Transverse colon (tissue), 4 donors: ENCODE results near the gene FKBP10. TPM values are rescaled to one million over a fixed set of nuclear protein-coding genes. Genes with fewer than 3 reads are reported as not detected.

Experiments used
- DNase-seq: peaks from one replicate; pipeline ENCODE4 v3.0.0-alpha.2; 2019
- H3K27ac ChIP-seq, 4 donors: fragments of 200-600 bp; sonication (generic); 2 replicates each; pipeline ENCODE4 v1.5.1; 2016 to 2018; ENCODE audit warnings: inconsistent platforms in 4 of 4
- H3K27me3 ChIP-seq: fragments of 200-600 bp; sonication (generic); 2 replicates; pipeline ENCODE4 v1.5.1; 2017; ENCODE audit warnings: inconsistent platforms
- H3K36me3 ChIP-seq, 4 donors: fragments of 200-600 bp; sonication (generic); 2 replicates each; pipeline ENCODE4 v1.5.1; 2017 to 2019; ENCODE audit warnings: inconsistent platforms in 4 of 4
- H3K4me1 ChIP-seq, 4 donors: fragments of 200-600 bp; sonication (generic); 2 replicates each; pipeline ENCODE4 v1.5.1; 2017 to 2020; ENCODE audit warnings: inconsistent platforms in 4 of 4
- H3K4me3 ChIP-seq, 4 donors: fragments of 200-600 bp; sonication (generic); 1 replicate in 1 of 4; 2 replicates in 3 of 4; pipeline versions ENCODE4 v1.5.1 to v1.6.1; 2017 to 2019; ENCODE audit warnings: inconsistent platforms in 4 of 4
- H3K9me3 ChIP-seq, 2 donors: fragments of 200-600 bp; sonication (generic); 2 replicates each; pipeline ENCODE4 v1.5.1; 2017 to 2019; ENCODE audit warnings: inconsistent platforms in 2 of 2
- EP300 ChIP-seq: sonication (generic); formaldehyde crosslinking; IDR thresholded peaks from one replicate; pipeline ENCODE4 v1.6.1; 2017; ENCODE audit warnings: antibody characterized with exemption, low read depth
- POLR2A ChIP-seq: fragments of 450-650 bp; IDR thresholded peaks from one replicate; pipeline ENCODE4 v1.6.1; 2016; ENCODE audit warnings: antibody characterized with exemption, mild to moderate bottlenecking, moderate library complexity
- POLR2AphosphoS5 ChIP-seq, 3 donors: sonication (generic); formaldehyde crosslinking; IDR thresholded peaks; one replicate each; pipeline ENCODE4 v1.6.1; 2016; ENCODE audit warnings: antibody characterized with exemption in 3 of 3
- WGBS, 2 donors: methylation state at CpG; one replicate each; pipeline ENCODE4 v1.1.5; 2018; ENCODE audit warnings: low coverage in 1 of 2; 5-methylcytosine and 5-hydroxymethylcytosine counted together
- in situ Hi-C, 4 donors: fragments of 200-750 bp; cut with MboI; loops; one replicate each; pipeline versions ENCODE4 v1.15.0 to v1.15.1; 2017; ENCODE audit warnings: low sequenced_read_pairs in 3 of 4, low pct_ligation_motif_present in 1 of 4, low pct_unique_long_range_greater_than_20kb in 1 of 4
- intact Hi-C: fragments of 100-400 bp; cut with DNase I; formaldehyde crosslinking; loops from one replicate; pipeline ENCODE4 v1.15.1; 2023; ENCODE audit warnings: low total_unique reads
- total RNA-seq, 4 donors: library from RNA; depleted of rRNA; stranded (reverse); fragments of >200 nt; gene quantifications; one replicate each; pipeline ENCODE4 v1.1.0, GENCODE V29; 2016
- TF ChIP-seq, protein P1 (sequence below), 5 experiments: fragments of 200-600 bp in 3 of 5; fragments of 450-650 bp in 2 of 5; sonication (generic) in 3 of 5; IDR thresholded peaks; 1 replicate in 2 of 5; 2 replicates in 3 of 5; pipeline ENCODE4 v1.5.1; 2016 to 2017; ENCODE audit warnings: antibody characterized with exemption in 5 of 5, inconsistent platforms in 3 of 5, mild to moderate bottlenecking in 2 of 5, moderate library complexity in 1 of 5

FKBP10 gene
- total RNA-seq, 4 donors from 2014 or later = 7.1 to 61.1 (median 12.6) TPM

GRCh38 chr17:41835214-41835799 is 22.5 kb downstream of the FKBP10 start:
- Histone ChIP-seq H3K27me3 (no peaks in the 10 kb centered on the region), H3K27ac (peak overlapping the region; percentile 59 to 87 (median 76)), H3K36me3 (peaks cover 0 to 6% (median 0%) of the 10 kb centered on the region in 4 donors), H3K4me3 (peak overlapping the region; percentile 65 to 83 (median 76)), H3K9me3 (no peaks in the 10 kb centered on the region), H3K4me1 (peaks cover 0 to 12% (median 10%) of the 10 kb centered on the region in 4 donors)
- TF ChIP-seq POLR2AphosphoS5 (IDR thresholded peaks at IDR 0.05) (no peak), EP300 (no peak), POLR2A (no peak)
- TF ChIP-seq, protein P1, sequence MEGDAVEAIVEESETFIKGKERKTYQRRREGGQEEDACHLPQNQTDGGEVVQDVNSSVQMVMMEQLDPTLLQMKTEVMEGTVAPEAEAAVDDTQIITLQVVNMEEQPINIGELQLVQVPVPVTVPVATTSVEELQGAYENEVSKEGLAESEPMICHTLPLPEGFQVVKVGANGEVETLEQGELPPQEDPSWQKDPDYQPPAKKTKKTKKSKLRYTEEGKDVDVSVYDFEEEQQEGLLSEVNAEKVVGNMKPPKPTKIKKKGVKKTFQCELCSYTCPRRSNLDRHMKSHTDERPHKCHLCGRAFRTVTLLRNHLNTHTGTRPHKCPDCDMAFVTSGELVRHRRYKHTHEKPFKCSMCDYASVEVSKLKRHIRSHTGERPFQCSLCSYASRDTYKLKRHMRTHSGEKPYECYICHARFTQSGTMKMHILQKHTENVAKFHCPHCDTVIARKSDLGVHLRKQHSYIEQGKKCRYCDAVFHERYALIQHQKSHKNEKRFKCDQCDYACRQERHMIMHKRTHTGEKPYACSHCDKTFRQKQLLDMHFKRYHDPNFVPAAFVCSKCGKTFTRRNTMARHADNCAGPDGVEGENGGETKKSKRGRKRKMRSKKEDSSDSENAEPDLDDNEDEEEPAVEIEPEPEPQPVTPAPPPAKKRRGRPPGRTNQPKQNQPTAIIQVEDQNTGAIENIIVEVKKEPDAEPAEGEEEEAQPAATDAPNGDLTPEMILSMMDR (IDR thresholded peaks at IDR 0.05) = no peak
- in situ Hi-C loops (no loop called here), intact Hi-C loops (no loop called here)
- 15% methylated on average over 13 of the region's 13 CpGs; no CpG with 5 or more reads in 1 of the 2 donors for WGBS, 2 donors
- no peak for DNase-seq

DNA sequence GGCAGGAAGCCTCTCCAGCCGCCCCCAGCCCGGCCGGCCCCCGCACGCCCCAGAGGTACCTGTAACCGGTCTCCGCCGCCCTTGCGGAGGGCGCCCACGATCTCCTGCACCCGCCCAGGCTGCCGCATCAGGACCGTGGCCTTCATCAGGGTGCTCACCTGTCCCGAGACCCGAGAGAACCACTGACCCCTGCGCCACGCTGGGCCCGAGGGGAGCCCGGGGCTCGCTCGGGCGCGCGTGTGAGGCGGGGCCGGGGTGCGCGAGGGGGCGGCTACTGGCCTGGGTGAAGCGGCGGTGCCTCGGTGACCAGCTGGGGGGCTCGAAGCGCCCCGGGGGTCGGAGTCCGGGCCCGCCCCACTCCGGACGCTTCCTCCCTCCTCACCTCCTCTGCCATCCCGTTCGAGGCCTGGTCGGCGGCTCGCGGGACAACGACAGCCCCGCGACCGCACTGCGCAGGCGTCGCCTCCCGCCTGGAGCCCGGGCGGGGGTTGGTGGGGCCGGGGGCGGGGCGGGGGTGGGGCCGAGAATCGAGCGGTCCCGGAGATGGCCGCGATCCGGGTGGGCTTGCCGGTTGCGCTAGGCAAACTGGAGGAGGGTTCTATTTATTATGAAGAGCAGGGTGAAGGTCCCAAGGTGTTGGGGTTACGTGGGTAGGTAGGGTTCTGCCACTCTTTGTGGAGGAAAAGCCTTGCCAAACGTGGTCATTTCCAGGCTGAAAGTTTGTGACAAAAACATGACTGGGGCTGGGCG is 23.2 kb downstream of the FKBP10 start, which contains the start of gene NT5C3B:
NT5C3B (minus strand) TSS at position 433 of the 750 bp plus-strand sequence; CDS start at position 394, 39 bp downstream.
- Histone ChIP-seq H3K4me3 (peak within 1 kb of the TSS; percentile 65 to 83 (median 76)), H3K27me3 (no peaks in the 10 kb centered on the region), H3K4me1 (peaks cover 0 to 12% (median 10%) of the 10 kb centered on the region in 4 donors), H3K27ac (peak within 1 kb of the TSS; percentile 59 to 87 (median 76)), H3K36me3 (peaks cover 0 to 6% (median 0%) of the 10 kb centered on the region in 4 donors), H3K9me3 (no peaks in the 10 kb centered on the region)
- 1% methylated on average over 23 of the region's 72 CpGs; no CpG with 5 or more reads in 1 of the 2 donors for WGBS, 2 donors
- DNase-seq = peak; percentile 66
- in situ Hi-C loops (no loop called here), intact Hi-C loops (no loop called here)
- TF ChIP-seq POLR2A (no peak), POLR2AphosphoS5 (IDR thresholded peaks at IDR 0.05) (peak in 2 of 3 donors; percentile 43 to 47), EP300 (no peak)
- TF ChIP-seq, protein P1 (IDR thresholded peaks at IDR 0.05) = no peak

- no peak for DNase-seq
- in situ Hi-C loops = no loop called here
- WGBS, 2 donors = 42% methylated on average over 21 of the region's 21 CpGs; no CpG with 5 or more reads in 1 of the 2 donors
- H3K36me3 ChIP-seq = peaks cover 0 to under 1% (median 0%) of the 10 kb centered on the region in 4 donors
- peak overlapping the region; percentile 59 to 87 (median 76) for H3K27ac ChIP-seq
- TF ChIP-seq EP300 (no peak), POLR2AphosphoS5 (IDR thresholded peaks at IDR 0.05) (no peak), POLR2A (no peak)
- TF ChIP-seq, protein P1 (IDR thresholded peaks at IDR 0.05) = no peak
- no peaks in the 10 kb centered on the region for H3K27me3 ChIP-seq
- peaks cover 0 to 12% (median 10%) of the 10 kb centered on the region in 4 donors for H3K4me1 ChIP-seq
- peak overlapping the region; percentile 65 to 83 (median 76) for H3K4me3 ChIP-seq
- no peaks in the 10 kb centered on the region for H3K9me3 ChIP-seq
- intact Hi-C loops = no loop called here
These were observed 23.9 kb downstream of the FKBP10 start for GRCh38 chr17:41836550-41837196.
